ENCODE data around the gene WHRN. TPM values are rescaled to one million over a fixed set of nuclear protein-coding genes. Genes with fewer than 3 reads are reported as not detected.

The WHRN gene
- total RNA-seq, 4 donors from 2014 or later: 5.4 to 23.6 (median 8.5) TPM

- Histone ChIP-seq H3K36me3 (no peaks in the 10 kb centered on the region), H3K4me1 (peaks cover 0 to 7% (median 0%) of the 10 kb centered on the region in 4 donors), H3K4me3 (no peak overlapping the region), H3K27me3 (no peaks in the 10 kb centered on the region), H3K27ac (no peak overlapping the region), H3K9me3 (no peaks in the 10 kb centered on the region)
- DNase-seq: no peak
- TF ChIP-seq EP300 (IDR thresholded peaks at IDR 0.05; ENCODE audit: low read depth): no peak
- no peak for TF ChIP-seq CTCF (IDR thresholded peaks at IDR 0.05)
- no peak for TF ChIP-seq POLR2A (IDR thresholded peaks at IDR 0.05)
- no peak for TF ChIP-seq POLR2AphosphoS5 (IDR thresholded peaks at IDR 0.05)
- intact Hi-C loops (cut with DNase I; ENCODE audit: low total_unique reads): loop anchor here (10.0 kb wide), 1 partner anchor 76 kb away; no protein-coding TSS in a partner anchor
- in situ Hi-C loops (cut with MboI; ENCODE audit: low pct_ligation_motif_present in 1 of 4, low pct_unique_long_range_greater_than_20kb in 1 of 4, low sequenced_read_pairs in 3 of 4): loop anchor here in 3 of 4 donors (10.0 to 25.0 kb wide), 4 partner anchors 96 to 606 kb away; partner anchors contain the start of genes TEX53 (in 2 of the 3) and WHRN (in 1 of the 3)
- 75 to 77% methylated on average over 5 to 11 of the region's 11 CpGs for WGBS, 2 donors (ENCODE audit: low coverage in 1 of 2)
These were observed 96.0 kb downstream of the WHRN start for GRCh38 chr9:114409103-114409780.

GRCh38 chr9:114408645-114409044, 96.6 kb downstream of the WHRN start:
- no peaks in the 10 kb centered on the region for H3K9me3 ChIP-seq
- H3K4me3 ChIP-seq: no peak overlapping the region
- TF ChIP-seq CTCF (IDR thresholded peaks at IDR 0.05): no peak
- no peaks in the 10 kb centered on the region for H3K36me3 ChIP-seq
- DNase-seq: no peak
- peaks cover 0 to 1% (median 0%) of the 10 kb centered on the region in 4 donors for H3K4me1 ChIP-seq
- 60 to 85% methylated on average over 1 to 7 of the region's 7 CpGs for WGBS, 2 donors (ENCODE audit: low coverage in 1 of 2)
- in situ Hi-C loops (cut with MboI; ENCODE audit: low pct_ligation_motif_present in 1 of 4, low pct_unique_long_range_greater_than_20kb in 1 of 4, low sequenced_read_pairs in 3 of 4) (loop anchor here in 3 of 4 donors (10.0 to 25.0 kb wide), 4 partner anchors 96 to 606 kb away; partner anchors contain the start of genes TEX53 (in 2 of the 3) and WHRN (in 1 of the 3)), intact Hi-C loops (cut with DNase I; ENCODE audit: low total_unique reads) (loop anchor here (10.0 kb wide), 1 partner anchor 76 kb away; no protein-coding TSS in a partner anchor)
- H3K27me3 ChIP-seq: no peaks in the 10 kb centered on the region
- no peak overlapping the region for H3K27ac ChIP-seq

GRCh38 chr9:114407889-114408288, 97.4 kb downstream of the WHRN start:
- H3K27me3 ChIP-seq: no peaks in the 10 kb centered on the region
- no peak for DNase-seq
- in situ Hi-C loops (cut with MboI; ENCODE audit: low pct_ligation_motif_present in 1 of 4, low pct_unique_long_range_greater_than_20kb in 1 of 4, low sequenced_read_pairs in 3 of 4) (loop anchor here in 3 of 4 donors (10.0 to 25.0 kb wide), 4 partner anchors 97 to 607 kb away; partner anchors contain the start of genes TEX53 (in 2 of the 3) and WHRN (in 1 of the 3)), intact Hi-C loops (cut with DNase I; ENCODE audit: low total_unique reads) (loop anchor here (10.0 kb wide), 1 partner anchor 77 kb away; no protein-coding TSS in a partner anchor)
- H3K4me1 ChIP-seq: no peaks in the 10 kb centered on the region
- no peak overlapping the region for H3K27ac ChIP-seq
- H3K9me3 ChIP-seq: no peaks in the 10 kb centered on the region
- TF ChIP-seq POLR2AphosphoS5 (IDR thresholded peaks at IDR 0.05) (no peak), EP300 (IDR thresholded peaks at IDR 0.05; ENCODE audit: low read depth) (no peak), POLR2A (IDR thresholded peaks at IDR 0.05) (no peak), CTCF (IDR thresholded peaks at IDR 0.05) (no peak)
- no peak overlapping the region for H3K4me3 ChIP-seq
- 81% methylated on average over 5 of the region's 5 CpGs; no CpG with 5 or more reads in 1 of the 2 donors for WGBS, 2 donors (ENCODE audit: low coverage in 1 of 2)
- no peaks in the 10 kb centered on the region for H3K36me3 ChIP-seq

- no peak overlapping the region for H3K27ac ChIP-seq
- H3K36me3 ChIP-seq: no peaks in the 10 kb centered on the region
- 90% methylated on average over 13 of the region's 13 CpGs; no CpG with 5 or more reads in 1 of the 2 donors for WGBS, 2 donors (ENCODE audit: low coverage in 1 of 2)
- no peaks in the 10 kb centered on the region for H3K27me3 ChIP-seq
- TF ChIP-seq POLR2A (IDR thresholded peaks at IDR 0.05) (no peak), EP300 (IDR thresholded peaks at IDR 0.05; ENCODE audit: low read depth) (no peak), CTCF (IDR thresholded peaks at IDR 0.05) (no peak), POLR2AphosphoS5 (IDR thresholded peaks at IDR 0.05) (no peak)
- peaks cover 0 to 5% (median 2%) of the 10 kb centered on the region in 4 donors for H3K4me1 ChIP-seq
- intact Hi-C loops (cut with DNase I; ENCODE audit: low total_unique reads): loop anchor here (10.0 kb wide), 1 partner anchor 78 kb away; no protein-coding TSS in a partner anchor
- H3K4me3 ChIP-seq: no peak overlapping the region
- in situ Hi-C loops (cut with MboI; ENCODE audit: low pct_ligation_motif_present in 1 of 4, low pct_unique_long_range_greater_than_20kb in 1 of 4, low sequenced_read_pairs in 3 of 4): loop anchor here in 3 of 4 donors (10.0 to 25.0 kb wide), 4 partner anchors 98 to 608 kb away; partner anchors contain the start of genes TEX53 (in 2 of the 3) and WHRN (in 1 of the 3)
- DNase-seq: no peak
- H3K9me3 ChIP-seq: no peaks in the 10 kb centered on the region
These were observed 98.8 kb downstream of the WHRN start for GRCh38 chr9:114406441-114406840.

All from transverse colon (tissue), 4 donors.